Stimulated activated CD8-positive, alpha-beta memory T cell treated with anti-CD3 and anti-CD28 coated beads, Interleukin-4, amount 100 ng/mL, for 1 hour (primary cell): ENCODE measurements around the gene BCAP31.

Source experiments
- DNase-seq, 2 donors: peaks; one replicate each; pipeline ENCODE4 v3.0.0-alpha.2; 2020; ENCODE audit warnings: low read depth in 2 of 2, low spot score in 1 of 2

The BCAP31 gene

GRCh38 chrX:153657161-153657560 is 67.0 kb downstream of the BCAP31 start:
- DNase-seq = no peak

GRCh38 chrX:153653556-153653955 is 70.6 kb downstream of the BCAP31 start:
- DNase-seq = no peak

GRCh38 chrX:153651540-153652079 is 72.6 kb downstream of the BCAP31 start:
- DNase-seq = no peak

GRCh38 chrX:153650959-153651358 is 73.2 kb downstream of the BCAP31 start:
- no peak for DNase-seq
